ENCODE data around the gene MAB21L3. TPM values are rescaled to one million over a fixed set of nuclear protein-coding genes. Genes with fewer than 3 reads are reported as not detected.

The MAB21L3 gene
- total and polyA plus RNA-seq, 3 experiments from 2014 or later = not detected

GRCh38 chr1:116153692-116154031, 42.5 kb downstream of the MAB21L3 start:
- Mint-ChIP-seq H3K36me3 (peaks cover 0 to 7% (median 0%) of the 10 kb centered on the region in 3 donors), H3K27ac (peak overlapping the region in 4 of 8 donors; percentile 21 to 70 (median 46)), H3K4me1 (peaks cover 10 to 18% (median 14%) of the 10 kb centered on the region in 3 donors), H3K9me3 (peaks cover 0 to 12% (median 5%) of the 10 kb centered on the region in 5 donors), H3K27me3 (no peaks in the 10 kb centered on the region), H3K4me3 (peak overlapping the region in 1 of 7 donors; percentile 6)
- ChIA-PET CTCF (interaction anchor here (0.8 to 2.4 kb wide), 6 partner anchors 10 to 332 kb away, joined by 3 to 15 read pairs (median 9); no protein-coding TSS in a partner anchor), POLR2A (interaction anchor here (0.6 kb wide), 1 partner anchor 287 kb away, joined by 3 read pairs; no protein-coding TSS in a partner anchor)
- Histone ChIP-seq H3K27ac (ENCODE audit: low read depth, low read length) (no peak overlapping the region), H3K4me3 (ENCODE audit: low read length) (no peak overlapping the region), H3K36me3 (ENCODE audit: insufficient read depth, low read length) (no peaks in the 10 kb centered on the region), H3K4me1 (ENCODE audit: insufficient read depth, low read length) (peaks cover 18% of the 10 kb centered on the region), H3K27me3 (ENCODE audit: insufficient read depth, low read length, poor library complexity, severe bottlenecking) (no peaks in the 10 kb centered on the region), H3K9me3 (ENCODE audit: low read length) (no peaks in the 10 kb centered on the region)
- DNase-seq = no peak

GRCh38 chr1:116154536-116154935, 43.3 kb downstream of the MAB21L3 start:
- POLR2A ChIA-PET = no interaction called here
- no peaks in the 10 kb centered on the region for H3K27me3 Mint-ChIP-seq
- H3K36me3 Mint-ChIP-seq = peaks cover 0 to 13% (median 2%) of the 10 kb centered on the region in 3 donors
- Histone ChIP-seq H3K36me3 (ENCODE audit: insufficient read depth, low read length) (no peaks in the 10 kb centered on the region), H3K27me3 (ENCODE audit: insufficient read depth, low read length, poor library complexity, severe bottlenecking) (no peaks in the 10 kb centered on the region), H3K4me3 (ENCODE audit: low read length) (no peak overlapping the region), H3K27ac (ENCODE audit: low read depth, low read length) (no peak overlapping the region), H3K9me3 (ENCODE audit: low read length) (no peaks in the 10 kb centered on the region), H3K4me1 (ENCODE audit: insufficient read depth, low read length) (peaks cover 18% of the 10 kb centered on the region)
- CTCF ChIA-PET = interaction anchor here (0.8 to 2.4 kb wide), 6 partner anchors 9 to 331 kb away, joined by 3 to 15 read pairs (median 9); no protein-coding TSS in a partner anchor
- peaks cover 10 to 18% (median 14%) of the 10 kb centered on the region in 3 donors for H3K4me1 Mint-ChIP-seq
- H3K27ac Mint-ChIP-seq = peak overlapping the region in 2 of 8 donors; percentile 23 to 71
- H3K4me3 Mint-ChIP-seq = peak overlapping the region in 1 of 7 donors; percentile 5
- DNase-seq = no peak
- peaks cover 3 to 14% (median 9%) of the 10 kb centered on the region in 5 donors for H3K9me3 Mint-ChIP-seq

GRCh38 chr1:116157096-116157495, 45.9 kb downstream of the MAB21L3 start:
- no peak overlapping the region for H3K4me3 ChIP-seq (ENCODE audit: low read length)
- H3K9me3 Mint-ChIP-seq = peaks cover 3 to 14% (median 9%) of the 10 kb centered on the region in 5 donors
- no peaks in the 10 kb centered on the region for H3K9me3 ChIP-seq (ENCODE audit: low read length)
- ChIA-PET POLR2A (no interaction called here), CTCF (interaction anchor here (0.8 to 2.1 kb wide), 2 partner anchors 18 to 25 kb away, joined by 3 to 7 read pairs; no protein-coding TSS in a partner anchor)
- DNase-seq = no peak
- no peak overlapping the region for H3K27ac Mint-ChIP-seq
- no peak overlapping the region for H3K27ac ChIP-seq (ENCODE audit: low read depth, low read length)
- no peaks in the 10 kb centered on the region for H3K27me3 ChIP-seq (ENCODE audit: insufficient read depth, low read length, poor library complexity, severe bottlenecking)
- peaks cover 2 to 7% (median 2%) of the 10 kb centered on the region in 3 donors for H3K4me1 Mint-ChIP-seq
- no peaks in the 10 kb centered on the region for H3K27me3 Mint-ChIP-seq
- H3K36me3 ChIP-seq (ENCODE audit: insufficient read depth, low read length) = no peaks in the 10 kb centered on the region
- peaks cover 0 to 15% (median 2%) of the 10 kb centered on the region in 3 donors for H3K36me3 Mint-ChIP-seq
- no peak overlapping the region for H3K4me3 Mint-ChIP-seq
- H3K4me1 ChIP-seq (ENCODE audit: insufficient read depth, low read length) = no peaks in the 10 kb centered on the region

DNA sequence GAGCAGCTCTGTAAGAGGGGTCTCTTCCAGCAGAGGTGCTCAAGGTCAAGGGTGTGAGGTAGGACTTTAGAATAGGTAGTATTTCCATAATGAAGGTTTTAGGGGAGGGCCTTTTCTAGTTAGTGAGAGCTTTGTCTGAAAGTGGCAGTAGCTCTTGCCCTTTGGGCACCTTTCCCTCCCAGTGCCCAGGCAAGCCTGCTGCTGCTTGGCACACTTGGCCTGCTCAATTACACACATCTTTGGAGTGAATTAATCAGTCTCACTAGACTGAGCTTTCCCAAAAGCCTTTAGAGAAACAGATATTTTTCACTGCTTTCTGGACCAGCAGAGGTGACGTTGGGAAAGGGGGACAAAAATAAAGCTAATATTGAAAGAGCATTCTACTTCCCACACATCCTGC, 48.0 kb downstream of the MAB21L3 start:
- Histone ChIP-seq H3K27me3 (ENCODE audit: insufficient read depth, low read length, poor library complexity, severe bottlenecking) (no peaks in the 10 kb centered on the region), H3K9me3 (ENCODE audit: low read length) (no peaks in the 10 kb centered on the region), H3K27ac (ENCODE audit: low read depth, low read length) (no peak overlapping the region), H3K4me1 (ENCODE audit: insufficient read depth, low read length) (no peaks in the 10 kb centered on the region), H3K4me3 (ENCODE audit: low read length) (no peak overlapping the region), H3K36me3 (ENCODE audit: insufficient read depth, low read length) (no peaks in the 10 kb centered on the region)
- no peak overlapping the region for H3K27ac Mint-ChIP-seq
- H3K4me3 Mint-ChIP-seq = peak overlapping the region in 1 of 7 donors; percentile 14
- CTCF ChIA-PET = interaction anchor here (0.8 to 2.3 kb wide), 4 partner anchors 9 to 326 kb away, joined by 3 to 15 read pairs (median 4); no protein-coding TSS in a partner anchor
- H3K36me3 Mint-ChIP-seq = peaks cover 0 to 15% (median 2%) of the 10 kb centered on the region in 3 donors
- H3K27me3 Mint-ChIP-seq = no peaks in the 10 kb centered on the region
- H3K4me1 Mint-ChIP-seq = no peaks in the 10 kb centered on the region
- DNase-seq = no peak
- POLR2A ChIA-PET = no interaction called here
- H3K9me3 Mint-ChIP-seq = peaks cover 3 to 14% (median 9%) of the 10 kb centered on the region in 5 donors

DNA sequence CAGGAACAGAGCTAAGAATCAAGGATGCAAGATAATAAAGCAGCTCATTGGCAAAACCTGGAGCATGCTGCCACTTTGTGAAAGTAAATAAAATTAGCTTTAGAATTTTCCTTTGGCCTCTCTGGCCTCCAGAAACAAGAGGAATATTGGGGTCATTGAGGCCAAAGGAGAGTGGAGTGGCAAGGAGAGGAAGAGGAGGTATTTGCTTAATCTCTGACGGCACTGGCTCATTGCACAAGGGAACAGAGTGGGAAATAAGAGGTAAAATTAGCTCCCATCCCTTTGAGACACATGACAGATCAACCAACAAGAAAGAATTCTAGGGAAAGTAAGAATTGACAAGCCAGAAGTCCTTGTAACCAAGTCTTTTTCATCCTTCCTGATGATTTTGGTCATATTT, 48.4 kb downstream of the MAB21L3 start:
- H3K4me3 ChIP-seq (ENCODE audit: low read length) = no peak overlapping the region
- H3K4me1 ChIP-seq (ENCODE audit: insufficient read depth, low read length) = no peaks in the 10 kb centered on the region
- POLR2A ChIA-PET = no interaction called here
- no peaks in the 10 kb centered on the region for H3K4me1 Mint-ChIP-seq
- H3K36me3 Mint-ChIP-seq = peaks cover 0 to 15% (median 2%) of the 10 kb centered on the region in 3 donors
- CTCF ChIA-PET = interaction anchor here (0.8 to 2.3 kb wide), 4 partner anchors 9 to 326 kb away, joined by 3 to 15 read pairs (median 4); no protein-coding TSS in a partner anchor
- peaks cover 3 to 14% (median 9%) of the 10 kb centered on the region in 5 donors for H3K9me3 Mint-ChIP-seq
- no peak overlapping the region for H3K4me3 Mint-ChIP-seq
- no peak for DNase-seq
- no peak overlapping the region for H3K27ac Mint-ChIP-seq
- no peaks in the 10 kb centered on the region for H3K9me3 ChIP-seq (ENCODE audit: low read length)
- H3K27me3 ChIP-seq (ENCODE audit: insufficient read depth, low read length, poor library complexity, severe bottlenecking) = no peaks in the 10 kb centered on the region
- no peaks in the 10 kb centered on the region for H3K36me3 ChIP-seq (ENCODE audit: insufficient read depth, low read length)
- H3K27me3 Mint-ChIP-seq = no peaks in the 10 kb centered on the region
- H3K27ac ChIP-seq (ENCODE audit: low read depth, low read length) = no peak overlapping the region

GRCh38 chr1:116161390-116161789, 50.2 kb downstream of the MAB21L3 start:
- no peaks in the 10 kb centered on the region for H3K4me1 ChIP-seq (ENCODE audit: insufficient read depth, low read length)
- no peak overlapping the region for H3K27ac ChIP-seq (ENCODE audit: low read depth, low read length)
- no peak overlapping the region for H3K4me3 Mint-ChIP-seq
- no peaks in the 10 kb centered on the region for H3K4me1 Mint-ChIP-seq
- no peaks in the 10 kb centered on the region for H3K36me3 ChIP-seq (ENCODE audit: insufficient read depth, low read length)
- no peak for DNase-seq
- no peak overlapping the region for H3K4me3 ChIP-seq (ENCODE audit: low read length)
- POLR2A ChIA-PET = no interaction called here
- H3K36me3 Mint-ChIP-seq = peaks cover 0 to 15% (median 2%) of the 10 kb centered on the region in 3 donors
- no peaks in the 10 kb centered on the region for H3K27me3 Mint-ChIP-seq
- peak overlapping the region in 1 of 8 donors; percentile 73 for H3K27ac Mint-ChIP-seq
- CTCF ChIA-PET = no interaction called here
- peaks cover 3 to 14% (median 9%) of the 10 kb centered on the region in 5 donors for H3K9me3 Mint-ChIP-seq
- H3K9me3 ChIP-seq (ENCODE audit: low read length) = no peaks in the 10 kb centered on the region
- no peaks in the 10 kb centered on the region for H3K27me3 ChIP-seq (ENCODE audit: insufficient read depth, low read length, poor library complexity, severe bottlenecking)

- H3K27ac Mint-ChIP-seq = no peak overlapping the region
- peaks cover 0 to 15% (median 2%) of the 10 kb centered on the region in 3 donors for H3K36me3 Mint-ChIP-seq
These were observed 50.7 kb downstream of the MAB21L3 start for GRCh38 chr1:116161877-116162390.

DNA sequence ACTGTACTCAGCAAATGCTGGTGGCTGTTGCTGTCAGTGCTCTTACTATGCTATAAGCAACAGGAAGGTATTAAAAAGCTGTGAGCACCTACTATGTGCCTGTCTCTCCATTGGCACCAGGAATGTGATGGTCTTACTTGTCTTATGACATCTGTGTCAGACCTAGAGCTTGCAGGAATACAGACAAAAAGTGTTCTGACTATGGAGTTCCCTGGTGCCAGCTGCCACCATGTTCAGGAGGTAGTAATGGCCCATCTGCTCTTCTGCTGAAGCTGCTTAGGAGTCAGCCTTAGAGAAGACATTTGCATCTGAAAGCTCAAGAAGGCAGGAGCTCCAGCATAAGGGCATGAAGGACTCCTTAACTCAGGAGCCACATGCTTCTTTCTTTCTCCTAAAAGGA, 52.3 kb downstream of the MAB21L3 start:
- Mint-ChIP-seq H3K4me3 (peak overlapping the region in 1 of 7 donors; percentile 15), H3K4me1 (peaks cover 6 to 11% (median 8%) of the 10 kb centered on the region in 3 donors), H3K27me3 (no peaks in the 10 kb centered on the region), H3K27ac (no peak overlapping the region), H3K36me3 (peaks cover 0 to 9% (median 2%) of the 10 kb centered on the region in 3 donors), H3K9me3 (peaks cover 2 to 5% (median 4%) of the 10 kb centered on the region in 5 donors)
- peaks cover 3% of the 10 kb centered on the region for H3K27me3 ChIP-seq (ENCODE audit: insufficient read depth, low read length, poor library complexity, severe bottlenecking)
- H3K4me3 ChIP-seq (ENCODE audit: low read length) = no peak overlapping the region
- DNase-seq = no peak
- no peaks in the 10 kb centered on the region for H3K9me3 ChIP-seq (ENCODE audit: low read length)
- ChIA-PET CTCF (interaction anchor here (0.8 to 2.4 kb wide), 3 partner anchors 10 to 24 kb away, joined by 5 to 8 read pairs (median 6); no protein-coding TSS in a partner anchor), POLR2A (interaction anchor here (0.5 kb wide), 1 partner anchor 205 kb away, joined by 5 read pairs; no protein-coding TSS in a partner anchor)
- H3K4me1 ChIP-seq (ENCODE audit: insufficient read depth, low read length) = peaks cover 6% of the 10 kb centered on the region
- H3K27ac ChIP-seq (ENCODE audit: low read depth, low read length) = no peak overlapping the region
- H3K36me3 ChIP-seq (ENCODE audit: insufficient read depth, low read length) = no peaks in the 10 kb centered on the region

More at GRCh38 chr1:116161877-116162390, 50.7 kb downstream of the MAB21L3 start:
- no peak overlapping the region for H3K4me3 Mint-ChIP-seq
- no peaks in the 10 kb centered on the region for H3K27me3 Mint-ChIP-seq
- POLR2A ChIA-PET = interaction anchor here (0.6 kb wide), 1 partner anchor 324 kb away, joined by 6 read pairs; no protein-coding TSS in a partner anchor
- no peaks in the 10 kb centered on the region for H3K4me1 Mint-ChIP-seq
- Histone ChIP-seq H3K27me3 (ENCODE audit: insufficient read depth, low read length, poor library complexity, severe bottlenecking) (no peaks in the 10 kb centered on the region), H3K36me3 (ENCODE audit: insufficient read depth, low read length) (no peaks in the 10 kb centered on the region), H3K4me3 (ENCODE audit: low read length) (no peak overlapping the region), H3K9me3 (ENCODE audit: low read length) (no peaks in the 10 kb centered on the region), H3K4me1 (ENCODE audit: insufficient read depth, low read length) (no peaks in the 10 kb centered on the region), H3K27ac (ENCODE audit: low read depth, low read length) (no peak overlapping the region)
- CTCF ChIA-PET = no interaction called here
- no peak for DNase-seq
- H3K9me3 Mint-ChIP-seq = peaks cover 3 to 12% (median 9%) of the 10 kb centered on the region in 5 donors
